ENCODE measurements around the gene PCCA.

The PCCA gene

DNA sequence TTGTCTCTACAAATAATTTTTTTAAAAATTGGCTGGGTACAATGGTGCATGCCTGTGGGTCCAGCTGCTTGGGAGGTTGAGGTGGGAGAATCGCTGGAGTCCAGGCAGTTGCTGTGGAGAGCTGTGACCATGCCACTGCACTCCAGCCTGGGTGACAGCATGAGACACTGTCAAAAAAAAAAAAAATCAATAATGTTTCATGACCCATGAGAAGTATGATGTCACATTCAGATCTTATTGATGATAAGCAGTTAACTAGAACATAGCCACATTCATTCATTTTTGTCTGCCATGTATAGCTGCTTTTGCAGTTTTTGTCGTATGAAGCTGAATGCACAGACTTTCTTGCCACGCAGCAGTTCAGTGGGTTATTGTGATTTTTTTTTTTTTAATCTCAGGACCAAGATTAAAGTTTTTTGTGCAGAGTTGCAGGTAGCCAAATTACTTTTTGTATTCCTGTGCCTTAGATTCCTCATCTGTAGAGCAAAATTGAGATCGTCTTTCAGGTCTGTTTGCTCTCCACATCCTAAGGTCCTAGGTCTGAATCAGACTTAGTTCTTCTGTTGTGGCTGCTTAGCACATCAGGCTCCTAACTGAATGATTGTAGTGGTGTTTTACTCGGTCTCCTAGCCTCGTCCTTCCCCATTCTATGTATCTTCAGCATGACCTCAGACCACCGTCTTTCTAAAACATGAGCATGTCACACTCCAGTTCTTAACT is 354.5 kb downstream of the PCCA start:
- no peaks in the 10 kb centered on the region for H3K9me3 ChIP-seq (ENCODE audit: insufficient read depth, low read length)
- no peak overlapping the region for H3K27ac ChIP-seq (ENCODE audit: low read length)
- H2AFZ ChIP-seq (ENCODE audit: low read depth, low read length) = no peak overlapping the region
- TF ChIP-seq EZH2phosphoT487 (IDR thresholded peaks at IDR 0.05; ENCODE audit: low read depth) = no peak
- TF ChIP-seq, protein P1, sequence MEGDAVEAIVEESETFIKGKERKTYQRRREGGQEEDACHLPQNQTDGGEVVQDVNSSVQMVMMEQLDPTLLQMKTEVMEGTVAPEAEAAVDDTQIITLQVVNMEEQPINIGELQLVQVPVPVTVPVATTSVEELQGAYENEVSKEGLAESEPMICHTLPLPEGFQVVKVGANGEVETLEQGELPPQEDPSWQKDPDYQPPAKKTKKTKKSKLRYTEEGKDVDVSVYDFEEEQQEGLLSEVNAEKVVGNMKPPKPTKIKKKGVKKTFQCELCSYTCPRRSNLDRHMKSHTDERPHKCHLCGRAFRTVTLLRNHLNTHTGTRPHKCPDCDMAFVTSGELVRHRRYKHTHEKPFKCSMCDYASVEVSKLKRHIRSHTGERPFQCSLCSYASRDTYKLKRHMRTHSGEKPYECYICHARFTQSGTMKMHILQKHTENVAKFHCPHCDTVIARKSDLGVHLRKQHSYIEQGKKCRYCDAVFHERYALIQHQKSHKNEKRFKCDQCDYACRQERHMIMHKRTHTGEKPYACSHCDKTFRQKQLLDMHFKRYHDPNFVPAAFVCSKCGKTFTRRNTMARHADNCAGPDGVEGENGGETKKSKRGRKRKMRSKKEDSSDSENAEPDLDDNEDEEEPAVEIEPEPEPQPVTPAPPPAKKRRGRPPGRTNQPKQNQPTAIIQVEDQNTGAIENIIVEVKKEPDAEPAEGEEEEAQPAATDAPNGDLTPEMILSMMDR (IDR thresholded peaks at IDR 0.05; ENCODE audit: low read depth, low read length) = no peak
- H3K79me2 ChIP-seq (ENCODE audit: low read length) = no peaks in the 10 kb centered on the region
- H3K9ac ChIP-seq (ENCODE audit: low read length) = no peak overlapping the region
- no peak overlapping the region for H3K4me3 ChIP-seq (ENCODE audit: low read length)
- H4K20me1 ChIP-seq (ENCODE audit: insufficient read depth, low read length) = no peaks in the 10 kb centered on the region
- no peaks in the 10 kb centered on the region for H3K27me3 ChIP-seq (ENCODE audit: low read depth, low read length)
- no peak overlapping the region for H3K4me2 ChIP-seq (ENCODE audit: low read length)
- H3K36me3 ChIP-seq (replicated peaks; ENCODE audit: low read depth, low read length) = no peaks in the 10 kb centered on the region
- peaks cover 14% of the 10 kb centered on the region for H3K4me1 ChIP-seq (ENCODE audit: low read length)

DNA sequence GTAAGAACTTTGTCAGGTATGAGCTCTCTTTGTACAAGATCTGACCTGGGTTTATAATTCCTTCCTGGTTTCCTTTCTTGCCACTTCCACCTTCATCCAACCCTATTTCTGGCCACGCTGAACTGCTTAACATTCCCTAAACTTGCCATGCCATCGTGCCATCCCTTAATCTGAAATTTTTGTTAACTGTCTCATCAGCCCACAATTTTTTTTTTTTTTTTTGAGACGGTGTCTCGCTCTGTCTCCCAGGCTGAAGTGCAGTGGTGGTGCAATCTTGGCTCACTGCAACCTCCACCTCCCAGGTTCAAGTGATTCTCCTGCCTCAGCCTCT is 355.1 kb downstream of the PCCA start:
- no peak overlapping the region for H3K4me3 ChIP-seq (ENCODE audit: low read length)
- H3K4me2 ChIP-seq (ENCODE audit: low read length) = no peak overlapping the region
- H3K4me1 ChIP-seq (ENCODE audit: low read length) = peaks cover 14% of the 10 kb centered on the region
- no peak for TF ChIP-seq EZH2phosphoT487 (IDR thresholded peaks at IDR 0.05; ENCODE audit: low read depth)
- TF ChIP-seq, protein P1 (IDR thresholded peaks at IDR 0.05; ENCODE audit: low read depth, low read length) = no peak
- H3K27ac ChIP-seq (ENCODE audit: low read length) = no peak overlapping the region
- no peaks in the 10 kb centered on the region for H3K9me3 ChIP-seq (ENCODE audit: insufficient read depth, low read length)
- no peak overlapping the region for H2AFZ ChIP-seq (ENCODE audit: low read depth, low read length)
- H4K20me1 ChIP-seq (ENCODE audit: insufficient read depth, low read length) = no peaks in the 10 kb centered on the region
- H3K79me2 ChIP-seq (ENCODE audit: low read length) = no peaks in the 10 kb centered on the region
- no peak overlapping the region for H3K9ac ChIP-seq (ENCODE audit: low read length)
- H3K27me3 ChIP-seq (ENCODE audit: low read depth, low read length) = no peaks in the 10 kb centered on the region
- H3K36me3 ChIP-seq (replicated peaks; ENCODE audit: low read depth, low read length) = no peaks in the 10 kb centered on the region

DNA sequence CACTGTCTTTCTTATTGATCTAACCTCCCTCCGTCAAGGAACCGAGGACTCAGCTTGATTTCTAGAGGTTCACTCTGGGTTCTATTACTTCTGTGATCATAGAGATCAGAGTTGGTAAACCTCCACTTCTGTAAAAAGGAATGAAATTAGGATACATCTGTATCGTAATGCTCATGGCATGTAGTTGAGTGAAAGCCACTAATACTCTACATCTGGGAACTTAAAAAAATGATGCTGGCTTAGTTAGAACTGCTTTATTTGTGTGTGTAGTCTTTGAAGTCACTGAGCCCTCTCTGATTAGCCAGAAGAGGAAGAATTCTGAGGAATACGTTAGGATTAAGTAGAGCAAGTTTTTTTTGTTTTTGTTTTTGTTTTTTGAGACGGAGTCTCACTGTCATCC is 358.9 kb downstream of the PCCA start:
- Histone ChIP-seq H3K4me3 (ENCODE audit: low read length) (no peak overlapping the region), H3K4me1 (ENCODE audit: low read length) (peaks cover under 1% of the 10 kb centered on the region; the same call in 1 of the 2 replicates), H4K20me1 (ENCODE audit: insufficient read depth, low read length) (no peaks in the 10 kb centered on the region), H3K27ac (ENCODE audit: low read length) (no peak overlapping the region), H3K9me3 (ENCODE audit: insufficient read depth, low read length) (no peaks in the 10 kb centered on the region), H2AFZ (ENCODE audit: low read depth, low read length) (no peak overlapping the region), H3K4me2 (ENCODE audit: low read length) (no peak overlapping the region), H3K27me3 (ENCODE audit: low read depth, low read length) (no peaks in the 10 kb centered on the region), H3K9ac (ENCODE audit: low read length) (no peak overlapping the region), H3K79me2 (ENCODE audit: low read length) (no peaks in the 10 kb centered on the region), H3K36me3 (replicated peaks; ENCODE audit: low read depth, low read length) (no peaks in the 10 kb centered on the region)
- TF ChIP-seq EZH2phosphoT487 (IDR thresholded peaks at IDR 0.05; ENCODE audit: low read depth) = no peak
- TF ChIP-seq, protein P1 (IDR thresholded peaks at IDR 0.05; ENCODE audit: low read depth, low read length) = no peak

DNA sequence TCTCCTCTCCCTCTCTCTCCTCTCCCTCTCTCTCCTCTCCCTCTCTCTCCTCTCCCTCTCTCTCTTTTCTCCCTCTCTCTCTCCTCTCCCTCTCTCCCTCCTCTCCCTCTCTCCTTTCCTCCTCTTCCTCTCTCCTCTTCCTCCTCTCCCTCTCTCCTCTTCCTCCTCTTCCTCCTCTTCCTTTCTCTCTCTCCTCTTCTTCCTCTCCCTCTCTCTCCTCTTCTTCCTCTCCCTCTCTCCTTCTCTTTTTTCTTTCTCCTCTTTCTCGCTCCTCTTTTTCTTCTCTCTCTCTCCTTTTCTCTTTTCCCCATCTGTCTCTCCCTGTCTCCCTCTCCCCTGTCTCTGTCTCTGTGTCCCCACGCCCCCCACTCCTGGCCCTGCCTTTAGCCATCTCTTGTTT is 363.0 kb downstream of the PCCA start:
- Histone ChIP-seq H3K9ac (ENCODE audit: low read length) (no peak overlapping the region), H3K4me2 (ENCODE audit: low read length) (no peak overlapping the region), H4K20me1 (ENCODE audit: insufficient read depth, low read length) (no peaks in the 10 kb centered on the region), H3K27me3 (ENCODE audit: low read depth, low read length) (no peaks in the 10 kb centered on the region), H2AFZ (ENCODE audit: low read depth, low read length) (no peak overlapping the region), H3K4me1 (ENCODE audit: low read length) (no peaks in the 10 kb centered on the region), H3K36me3 (replicated peaks; ENCODE audit: low read depth, low read length) (no peaks in the 10 kb centered on the region), H3K4me3 (ENCODE audit: low read length) (no peak overlapping the region), H3K27ac (ENCODE audit: low read length) (no peak overlapping the region), H3K79me2 (ENCODE audit: low read length) (no peaks in the 10 kb centered on the region), H3K9me3 (ENCODE audit: insufficient read depth, low read length) (no peaks in the 10 kb centered on the region)
- no peak for TF ChIP-seq EZH2phosphoT487 (IDR thresholded peaks at IDR 0.05; ENCODE audit: low read depth)
- TF ChIP-seq, protein P1 (IDR thresholded peaks at IDR 0.05; ENCODE audit: low read depth, low read length) = no peak
